Activated naive CD4-positive, alpha-beta T cell treated with anti-CD3 and anti-CD28 coated beads, Interleukin-2, amount 50 U/mL, for 16 hours (primary cell): ENCODE data around the gene TTLL11.
"Not testable (repeated sequence)": the region's sequence is repeated elsewhere in the genome, so short reads cannot be mapped to it uniquely, and the experiment has no call there.

Experiments used
- DNase-seq: peaks from one replicate; pipeline ENCODE4 v3.0.0-alpha.2; 2020

Gene TTLL11

DNA sequence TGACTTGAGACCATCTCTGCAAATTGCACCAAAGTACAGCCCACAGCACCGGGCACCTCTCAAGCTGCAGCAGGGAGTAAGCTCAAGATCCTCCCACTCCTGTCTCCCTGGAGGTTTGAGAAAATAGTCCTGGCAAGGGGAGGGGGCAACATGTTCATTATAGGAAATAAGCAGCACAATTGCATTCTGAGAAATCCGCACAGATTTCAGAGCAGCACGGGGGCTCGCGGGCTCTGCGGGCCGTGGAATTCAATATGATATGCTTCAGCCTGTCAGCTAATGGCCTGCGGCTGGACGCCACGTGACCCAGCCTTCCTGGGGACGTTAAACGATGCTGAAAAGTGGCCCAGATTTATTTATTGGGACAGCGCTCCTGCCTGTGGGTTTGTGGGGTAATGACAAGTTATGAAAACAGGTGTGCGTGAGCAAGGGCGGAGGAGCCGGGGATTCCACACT, 285.3 kb downstream of the TTLL11 start:
- no peak for DNase-seq

DNA sequence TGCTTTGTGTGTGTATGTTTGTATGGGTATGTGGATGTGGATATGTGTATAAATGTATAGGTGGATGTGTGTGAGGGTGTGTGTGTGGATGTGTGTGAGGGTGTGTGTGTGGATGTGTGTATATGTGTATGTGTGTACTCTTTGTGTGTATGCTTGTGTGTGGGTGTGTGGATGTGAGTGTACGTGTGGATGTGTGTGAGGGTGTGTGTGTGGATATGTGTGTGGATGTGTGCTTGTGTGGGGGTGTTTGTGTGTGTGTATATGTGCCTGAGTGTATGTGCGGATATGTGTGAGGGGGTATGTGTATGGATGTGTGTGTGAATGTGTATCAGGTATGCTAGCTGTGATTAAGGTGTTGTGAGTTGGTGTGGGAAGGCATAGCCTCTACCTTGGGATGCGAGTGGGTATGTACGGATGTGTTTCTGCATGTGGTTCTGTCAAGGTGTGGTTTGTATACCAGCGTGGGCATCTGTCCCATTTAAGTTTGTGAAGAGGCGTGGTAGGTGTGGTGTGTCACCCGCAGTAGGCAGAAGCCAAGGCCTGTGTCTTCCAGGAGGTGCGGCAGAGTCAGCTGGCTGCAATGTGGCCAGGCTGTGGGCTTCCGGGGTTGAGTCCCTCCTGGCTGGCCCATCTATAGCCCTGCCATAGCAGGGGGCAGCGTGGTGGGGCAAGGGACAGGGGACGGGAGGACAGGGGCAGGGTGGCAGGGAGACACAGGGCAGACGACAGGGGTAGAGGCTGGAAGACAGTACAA, 285.9 kb downstream of the TTLL11 start:
- DNase-seq = no peak

DNA sequence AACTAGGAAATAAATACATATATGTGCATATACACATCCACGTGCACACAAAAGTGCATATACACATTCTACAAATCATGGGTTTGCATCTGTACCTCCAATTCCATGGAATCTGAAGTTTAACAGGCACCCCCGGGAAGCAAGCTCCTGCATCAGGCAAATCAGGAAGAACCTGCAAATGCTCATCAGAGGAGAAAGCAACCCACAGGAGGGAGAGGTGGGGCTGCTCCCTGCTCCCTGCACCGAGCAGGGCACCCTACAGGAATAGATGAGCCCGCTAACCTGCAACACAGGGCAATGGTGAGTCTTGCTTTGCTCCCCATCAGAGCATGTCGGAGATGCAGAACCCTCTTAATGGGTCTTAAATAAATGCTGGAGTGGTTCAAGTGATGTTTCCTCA, 290.4 kb downstream of the TTLL11 start:
- DNase-seq = no peak

DNA sequence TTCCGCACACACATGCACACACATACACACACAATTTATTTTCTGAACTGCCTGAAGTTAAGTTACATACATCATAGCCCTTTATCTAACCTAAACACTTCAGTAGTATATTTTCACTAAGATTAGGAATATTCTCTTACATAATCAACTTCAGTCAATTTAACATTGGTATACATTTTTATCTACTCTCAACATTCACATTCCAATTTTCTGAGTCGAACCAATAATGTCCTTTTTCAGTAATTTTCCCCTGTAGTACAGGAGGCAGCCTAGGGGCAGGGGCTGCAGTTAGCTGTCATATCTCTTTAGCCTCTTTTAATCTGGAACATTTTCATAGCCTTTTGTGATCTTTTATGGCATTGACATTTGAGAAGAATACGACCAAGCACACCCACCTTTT, 291.5 kb downstream of the TTLL11 start:
- DNase-seq = no peak

DNA sequence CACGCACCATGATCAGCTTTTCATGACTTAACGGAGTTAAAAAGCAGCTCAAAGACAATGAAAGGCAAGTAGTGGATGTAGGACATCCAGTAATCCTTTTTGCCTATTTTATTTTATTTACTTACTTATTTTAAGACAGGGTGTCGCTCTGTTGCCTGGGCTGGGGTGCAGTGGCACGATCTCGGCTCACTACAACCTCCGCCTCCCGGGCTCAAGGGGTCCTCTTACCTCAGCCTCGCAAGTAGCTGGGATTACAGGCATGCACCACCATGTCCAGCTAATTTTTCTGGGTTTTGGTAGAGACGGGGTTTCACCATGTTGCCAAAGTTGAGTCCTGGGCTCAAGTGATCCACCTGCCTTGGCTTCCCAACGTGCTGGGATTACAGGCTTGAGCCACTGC, 292.7 kb downstream of the TTLL11 start:
- no peak for DNase-seq

DNA sequence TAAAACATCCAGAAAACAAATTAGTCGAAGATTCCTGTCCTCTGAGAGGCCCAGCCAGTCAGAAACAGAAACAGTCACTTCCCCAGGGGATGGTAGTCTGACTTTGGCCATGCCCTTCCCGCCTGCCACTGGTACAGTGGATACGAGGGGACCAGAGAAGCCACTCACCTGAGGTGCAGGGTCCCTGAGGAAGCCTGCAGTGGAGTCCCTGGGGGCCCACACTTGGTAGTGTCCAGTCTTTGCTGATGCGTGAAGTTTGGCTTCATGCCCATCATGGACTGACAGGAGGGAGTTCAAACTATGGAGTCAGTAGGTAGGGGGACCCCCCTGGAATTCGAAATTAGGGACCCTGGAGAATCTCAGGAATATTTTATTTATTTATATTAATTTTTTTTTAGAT, 294.2 kb downstream of the TTLL11 start:
- no peak for DNase-seq

DNA sequence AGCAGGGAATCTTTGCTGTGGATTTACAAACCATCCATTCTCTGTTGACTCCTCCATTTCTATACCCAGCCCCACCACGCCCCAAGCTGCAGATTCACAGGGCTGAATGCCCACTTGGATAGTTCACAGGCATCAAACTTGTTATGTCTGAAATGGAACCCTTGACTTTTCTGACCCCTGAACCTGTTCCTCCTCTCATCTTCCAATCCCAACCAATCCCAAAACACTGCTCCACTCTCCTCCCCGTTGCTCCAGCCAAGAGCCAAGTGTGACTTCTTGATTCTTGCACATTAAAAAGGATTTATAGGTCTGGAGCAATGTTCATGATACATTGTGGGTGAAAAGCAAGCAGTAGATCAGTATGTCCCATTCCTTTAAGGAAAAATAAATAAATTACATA, 296.0 kb downstream of the TTLL11 start:
- no peak for DNase-seq

DNA sequence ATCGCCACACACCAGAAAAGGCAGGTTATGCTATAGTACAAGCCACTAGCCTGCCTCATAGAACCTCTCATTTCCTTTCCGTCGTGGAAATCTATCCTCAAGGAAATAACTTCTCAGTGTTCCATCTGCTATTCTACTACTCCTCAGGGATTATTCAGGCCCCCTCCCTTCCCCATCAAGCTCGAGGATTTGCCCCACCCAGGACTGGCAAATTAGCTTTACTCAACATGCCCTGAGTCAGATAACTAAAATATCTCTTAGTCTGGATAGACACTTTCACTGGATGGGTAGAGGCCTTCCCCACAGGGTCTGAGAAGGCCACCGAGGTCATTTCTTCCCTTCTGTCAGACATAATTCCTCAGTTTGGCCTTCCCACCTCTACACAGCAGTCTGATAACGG, 298.8 kb downstream of the TTLL11 start:
- not testable (repeated sequence) for DNase-seq

DNA sequence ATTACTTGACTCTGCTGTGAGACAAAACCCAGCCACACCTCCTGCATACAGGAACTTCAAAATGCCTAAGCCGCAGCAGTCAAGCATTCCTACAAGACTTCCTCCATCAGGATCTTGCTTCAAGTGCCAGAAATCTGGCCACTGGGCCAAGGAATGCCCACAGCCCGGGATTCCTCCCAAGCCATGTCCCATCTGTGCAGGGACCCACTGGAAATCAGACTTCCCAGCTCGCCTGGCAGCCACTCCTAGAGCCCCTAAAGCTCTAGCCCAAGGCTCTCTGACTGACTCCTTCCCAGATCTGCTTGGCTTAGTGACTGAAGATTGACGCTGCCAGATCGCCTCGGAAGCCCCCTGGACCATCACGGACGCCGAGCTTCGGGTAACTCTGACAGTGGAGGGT, 300.6 kb downstream of the TTLL11 start:
- not testable (repeated sequence) for DNase-seq

DNA sequence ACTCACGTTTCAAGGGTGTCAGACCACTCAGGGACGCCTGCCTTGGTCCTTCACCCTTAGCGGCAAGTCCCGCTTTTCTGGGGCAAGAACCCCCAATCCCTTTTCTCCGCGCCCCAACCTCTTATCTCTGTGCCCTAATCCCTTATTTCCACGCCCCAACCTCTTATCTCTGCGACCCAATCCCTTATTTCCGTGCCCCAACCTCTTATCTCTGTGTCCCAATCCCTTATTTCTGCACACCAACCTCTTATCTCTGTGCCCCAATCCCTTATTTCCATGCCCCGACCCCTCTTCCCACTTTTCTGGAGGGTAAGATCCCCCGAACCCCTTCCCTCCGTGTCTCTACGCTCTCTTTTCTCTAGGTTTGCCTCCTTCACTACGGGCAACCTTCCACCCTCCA, 302.3 kb downstream of the TTLL11 start:
- DNase-seq = no peak

DNA sequence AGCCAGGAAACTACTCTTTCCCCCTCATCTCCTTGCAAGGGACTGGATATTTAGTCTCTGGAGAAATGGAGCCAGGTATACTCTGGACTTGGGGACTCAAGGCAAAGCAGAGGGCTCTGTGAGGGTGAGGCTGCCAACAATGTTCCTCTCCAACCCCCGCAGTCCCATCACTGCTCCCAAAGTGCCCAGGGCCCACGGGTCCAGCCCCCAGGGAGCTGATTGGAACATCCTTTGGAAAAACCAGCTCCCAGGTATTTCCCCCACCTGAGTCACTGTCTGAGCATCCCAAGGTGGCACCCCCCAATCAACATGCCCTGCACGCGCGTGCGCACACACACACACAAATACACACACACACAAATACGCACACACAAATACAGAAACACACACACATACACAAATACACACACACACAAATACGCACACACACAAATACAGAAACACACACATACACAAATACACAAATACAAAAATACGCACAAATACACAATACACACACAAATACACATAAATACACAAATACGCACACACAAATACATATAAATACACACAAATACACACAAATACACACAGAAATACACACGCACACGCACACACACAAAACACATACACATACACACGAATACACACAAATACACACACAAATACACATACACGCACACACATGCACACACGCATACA, 304.3 kb downstream of the TTLL11 start:
- DNase-seq = no peak

DNA sequence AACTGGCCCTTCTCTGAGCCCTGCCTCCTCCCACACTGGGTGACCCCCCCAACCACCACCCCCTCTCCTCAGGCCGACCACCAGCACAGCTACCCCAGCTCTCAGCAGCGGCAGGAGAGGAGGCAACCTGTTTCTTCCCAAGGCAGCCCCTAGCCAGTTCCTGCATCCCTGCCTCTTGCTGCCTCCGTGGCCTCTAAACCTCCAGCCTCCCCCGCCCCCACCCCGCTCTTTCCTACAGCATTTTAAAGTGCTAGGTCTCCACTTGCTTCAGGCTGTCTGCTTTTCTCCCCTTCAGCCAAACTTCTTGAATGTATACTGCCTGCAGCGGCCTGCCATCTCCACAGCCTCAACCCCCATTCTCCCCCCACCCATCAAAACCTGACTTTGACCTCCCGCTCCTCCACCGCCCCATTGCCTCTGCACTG, 306.1 kb downstream of the TTLL11 start:
- DNase-seq = no peak

DNA sequence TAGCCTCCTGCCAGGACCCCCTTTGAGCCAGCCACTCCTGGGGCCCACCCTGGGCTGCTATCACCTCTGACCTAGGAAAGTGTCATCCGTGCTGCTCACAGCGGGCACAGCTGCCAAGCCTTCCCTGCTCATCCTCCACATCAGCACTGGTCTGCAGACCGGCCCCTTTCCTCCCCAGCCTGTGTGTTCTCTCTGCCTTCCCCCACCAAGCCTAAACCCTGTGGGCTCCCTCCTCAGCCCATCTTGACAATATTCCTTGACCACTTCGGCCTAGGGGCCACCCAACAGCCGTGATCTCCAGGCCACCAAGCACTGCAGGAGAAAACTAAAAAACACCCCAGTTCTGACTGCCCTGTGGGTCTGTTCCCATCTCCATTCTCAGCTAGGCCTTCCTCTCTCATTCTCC, 306.6 kb downstream of the TTLL11 start:
- DNase-seq = no peak

DNA sequence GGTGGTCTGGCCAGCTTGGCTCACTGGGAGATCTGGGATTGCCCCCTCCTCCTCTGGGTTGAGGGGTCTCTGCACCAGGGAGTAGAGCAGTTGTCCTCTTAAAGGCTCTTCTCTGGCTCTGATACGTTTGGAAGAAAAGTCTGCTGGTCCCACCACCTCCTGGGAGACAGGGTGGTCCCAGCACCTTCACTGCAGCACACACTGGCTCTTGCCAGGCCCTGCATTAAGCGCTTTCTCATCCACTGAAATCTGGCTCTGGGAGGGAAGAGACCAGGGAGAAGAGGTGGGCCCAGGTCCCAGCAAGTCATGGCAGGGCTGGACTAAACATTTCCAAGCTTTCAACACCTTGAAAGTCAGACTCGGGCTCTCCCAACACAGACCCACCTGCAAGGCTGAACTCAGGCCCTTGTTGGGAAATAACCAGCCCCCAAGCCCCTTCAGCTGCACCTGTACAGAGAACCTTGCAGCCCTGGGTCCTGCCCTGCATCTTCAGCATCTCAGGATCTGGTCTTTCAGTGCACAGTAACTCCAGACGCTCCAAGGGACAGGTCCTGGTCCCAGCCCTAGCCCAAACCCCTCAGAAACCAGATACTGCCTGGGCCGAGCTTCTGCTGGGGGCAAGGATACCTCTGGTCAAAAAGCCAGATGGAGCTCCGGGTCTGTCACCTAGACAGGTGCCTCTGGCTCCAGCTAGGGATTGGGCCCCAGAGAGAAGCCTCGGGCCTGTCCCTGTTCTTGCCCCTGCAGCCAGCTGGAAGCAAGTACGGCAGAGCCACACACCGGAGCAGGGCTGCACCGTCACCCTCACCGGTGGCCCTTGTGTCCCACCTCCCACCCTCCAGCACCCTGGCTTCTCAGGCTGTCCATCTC, 307.2 kb downstream of the TTLL11 start:
- no peak for DNase-seq

DNA sequence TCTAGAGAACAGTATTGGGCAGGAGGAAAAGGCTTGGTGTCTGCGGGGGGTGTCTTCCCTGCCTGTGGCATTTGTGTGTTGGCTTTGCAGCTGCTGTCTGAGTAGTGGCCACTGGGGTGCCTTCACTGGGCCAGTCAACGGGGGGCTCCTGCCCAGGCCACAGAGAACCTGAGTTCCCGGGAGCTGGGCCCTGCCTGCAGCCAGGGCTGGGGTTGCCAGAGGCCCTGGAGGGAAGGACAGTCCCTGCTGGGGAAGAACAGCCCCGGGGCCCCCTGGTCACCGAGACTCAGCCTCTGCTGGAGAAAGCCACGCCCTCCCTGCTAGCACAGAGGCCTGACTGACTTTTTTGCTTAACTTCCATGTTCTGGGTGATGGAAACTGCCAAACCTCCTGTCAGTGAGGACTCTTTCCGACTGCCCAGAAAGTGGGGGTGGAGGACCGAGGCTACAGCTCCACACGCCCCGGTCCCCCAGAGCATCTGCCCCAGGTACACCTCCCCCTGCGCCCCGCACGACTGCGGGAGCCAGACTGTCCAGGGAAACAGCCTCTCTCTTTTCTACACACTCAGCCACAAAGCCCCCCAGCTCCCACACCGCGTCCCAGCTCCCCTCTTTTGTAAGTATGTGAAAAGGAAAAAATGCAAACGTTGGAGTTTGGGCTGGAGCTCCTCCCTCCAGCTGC, 308.2 kb downstream of the TTLL11 start:
- no peak for DNase-seq

DNA sequence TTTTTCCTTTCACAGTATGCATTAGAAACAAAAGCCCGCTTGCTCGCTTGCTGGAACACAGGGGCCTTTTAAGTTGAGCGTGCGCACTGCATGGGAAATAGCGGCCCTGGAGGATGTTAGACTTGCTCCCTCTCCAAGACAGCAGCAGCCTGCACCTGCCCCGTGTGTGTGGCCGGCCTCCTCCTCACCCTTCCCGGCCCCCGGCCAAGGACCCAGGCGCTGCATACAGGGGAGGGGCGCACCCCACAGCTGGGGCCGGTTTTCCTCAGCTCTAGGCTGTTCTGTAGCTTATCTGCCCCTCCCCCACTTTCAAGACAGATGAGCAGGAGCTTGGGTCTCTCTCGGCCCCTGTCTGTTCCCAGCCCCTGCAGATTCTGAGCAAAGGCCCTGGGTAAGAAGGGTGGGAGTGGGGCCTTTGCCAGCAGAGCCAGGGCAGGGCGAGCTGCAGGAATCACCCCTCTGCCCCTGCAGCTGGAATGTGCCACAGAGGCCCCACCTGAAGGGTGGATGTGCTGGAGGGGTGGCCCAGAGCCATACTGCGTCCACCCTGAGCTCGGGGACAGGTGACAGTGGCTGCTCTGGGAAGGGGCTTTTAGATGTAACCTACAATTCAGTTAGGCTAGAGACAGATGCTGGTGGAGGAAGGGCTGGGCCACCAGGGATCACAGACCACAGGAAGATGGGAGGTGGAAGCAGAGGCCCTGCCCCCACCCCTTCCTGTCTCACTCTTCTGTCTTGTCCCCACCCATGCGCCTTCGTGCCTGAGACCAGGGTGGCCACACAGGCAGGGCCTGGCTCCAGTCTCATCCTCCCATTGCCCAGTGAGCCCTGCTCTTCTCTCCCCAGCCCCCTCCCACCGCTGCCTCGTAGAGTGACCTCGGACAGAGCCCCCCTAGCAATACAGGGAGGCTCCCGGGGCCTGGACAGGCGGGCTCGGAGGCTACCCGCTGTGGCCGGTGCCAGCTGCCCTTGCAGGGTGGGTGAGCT, 309.3 kb downstream of the TTLL11 start:
- no peak for DNase-seq

DNA sequence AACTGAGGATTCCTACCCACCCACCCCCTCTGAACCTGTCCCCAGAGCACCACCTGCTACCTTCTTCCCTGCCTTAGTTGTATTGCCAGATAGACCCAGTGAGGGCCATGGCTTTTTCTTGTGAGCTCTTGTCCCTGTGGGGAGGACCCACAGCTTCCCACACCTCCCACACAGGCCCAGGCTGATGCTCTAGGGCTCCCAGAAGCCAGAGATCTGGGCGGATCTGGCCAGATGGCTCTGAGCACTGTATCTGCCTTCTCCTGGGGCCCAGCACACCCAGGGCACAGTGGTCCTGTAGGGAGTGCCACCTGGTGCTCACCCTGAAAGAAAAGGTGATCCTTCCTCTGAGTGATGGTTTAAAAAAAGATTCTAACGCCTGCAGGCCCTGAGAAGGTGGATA, 310.0 kb downstream of the TTLL11 start:
- DNase-seq = no peak

DNA sequence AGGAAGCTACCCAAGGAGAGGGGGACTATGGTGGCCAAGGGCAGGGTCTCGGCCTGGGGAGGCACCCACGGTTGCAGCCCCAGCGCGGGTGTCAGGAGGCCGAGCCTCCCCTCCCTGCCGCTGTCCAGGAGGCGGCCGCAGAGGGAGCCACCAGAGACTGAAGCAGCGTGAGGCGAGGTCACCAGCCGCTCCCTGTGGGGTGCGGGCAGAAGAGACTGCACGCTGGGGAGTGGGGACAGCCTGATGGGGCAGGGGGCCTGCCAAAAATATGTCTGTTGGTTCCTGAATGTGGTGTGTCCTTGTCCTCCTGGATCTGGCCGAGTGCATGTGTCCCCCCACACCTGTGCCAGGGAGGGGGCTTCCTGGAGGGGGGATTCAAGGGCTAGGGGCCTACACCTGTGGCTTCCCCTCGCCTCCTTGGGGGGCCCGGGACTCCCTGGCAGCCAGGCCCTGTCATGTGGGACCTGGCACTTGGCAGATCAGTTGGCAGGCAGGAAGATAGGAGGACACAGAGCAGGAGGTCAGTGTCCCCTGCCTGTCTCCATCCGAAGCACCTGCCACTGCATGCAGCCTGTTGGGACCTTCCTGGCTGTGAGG, 310.5 kb downstream of the TTLL11 start:
- DNase-seq = no peak

DNA sequence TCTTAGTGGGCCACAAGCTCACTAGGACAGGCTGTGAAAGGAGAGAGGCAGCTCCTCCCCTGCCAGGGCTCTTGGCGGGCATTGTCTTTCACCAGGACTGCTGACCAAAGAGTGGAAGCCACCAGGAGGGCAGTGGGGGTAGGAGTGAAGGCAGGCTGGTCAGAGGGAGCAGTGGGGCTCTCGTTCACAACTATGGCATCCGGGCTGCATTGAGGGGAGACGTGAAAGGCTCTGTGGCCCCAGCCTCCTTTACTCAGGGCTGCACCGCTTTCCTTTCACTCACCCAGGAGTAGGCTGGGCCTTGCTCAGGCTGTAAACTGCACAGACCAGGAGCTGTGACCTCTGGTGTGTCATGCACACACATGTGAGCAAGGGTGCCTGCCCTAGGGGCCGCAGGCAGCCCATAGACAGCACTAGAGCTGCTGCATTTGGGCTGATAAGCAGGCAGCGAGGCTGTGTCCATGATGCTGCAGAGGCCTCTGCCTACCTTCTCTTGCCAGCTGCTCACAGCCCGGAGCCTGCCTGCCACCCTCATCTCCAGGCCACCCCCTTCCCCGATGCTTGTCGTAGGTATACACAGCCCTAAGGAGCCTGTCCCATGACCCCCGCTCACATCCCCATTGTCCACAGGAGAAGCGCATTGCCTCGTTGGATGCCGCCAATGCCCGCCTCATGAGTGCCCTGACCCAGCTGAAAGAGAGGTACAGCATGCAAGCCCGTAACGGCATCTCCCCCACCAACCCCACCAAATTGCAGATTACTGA, 311.2 kb downstream of the TTLL11 start:
- no peak for DNase-seq

DNA sequence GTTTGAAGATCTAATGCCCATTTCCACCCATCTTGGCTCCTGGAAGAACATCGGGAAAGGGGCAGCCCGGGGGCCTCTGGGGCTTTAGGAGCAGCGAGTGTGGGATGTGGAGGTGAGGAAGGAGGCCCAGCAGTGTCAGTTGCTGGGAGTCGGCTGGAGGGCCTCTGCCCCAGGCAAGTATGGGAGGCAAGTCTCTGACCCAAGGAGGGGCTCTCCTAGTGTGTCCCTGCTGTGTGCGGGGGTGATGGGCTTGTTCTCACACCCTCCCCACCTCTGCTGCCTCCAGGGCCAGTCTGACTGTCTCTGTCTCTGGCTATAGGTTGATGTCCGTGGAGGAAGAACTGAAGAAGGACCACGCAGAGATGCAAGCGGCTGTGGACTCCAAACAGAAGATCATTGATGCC, 312.0 kb downstream of the TTLL11 start:
- DNase-seq = no peak
